Activated T-cell treated with anti-CD3 and anti-CD28 coated beads, Interleukin-2, amount 50 U/mL, for 48 hours (primary cell): ENCODE data around the gene RSBN1.
"Not testable (repeated sequence)": the region's sequence is repeated elsewhere in the genome, so short reads cannot be mapped to it uniquely, and the experiment has no call there.

Experiments used
- DNase-seq, 2 experiments: peaks; one replicate each; pipeline ENCODE4 v3.0.0-alpha.2; 2020

RSBN1 gene

DNA sequence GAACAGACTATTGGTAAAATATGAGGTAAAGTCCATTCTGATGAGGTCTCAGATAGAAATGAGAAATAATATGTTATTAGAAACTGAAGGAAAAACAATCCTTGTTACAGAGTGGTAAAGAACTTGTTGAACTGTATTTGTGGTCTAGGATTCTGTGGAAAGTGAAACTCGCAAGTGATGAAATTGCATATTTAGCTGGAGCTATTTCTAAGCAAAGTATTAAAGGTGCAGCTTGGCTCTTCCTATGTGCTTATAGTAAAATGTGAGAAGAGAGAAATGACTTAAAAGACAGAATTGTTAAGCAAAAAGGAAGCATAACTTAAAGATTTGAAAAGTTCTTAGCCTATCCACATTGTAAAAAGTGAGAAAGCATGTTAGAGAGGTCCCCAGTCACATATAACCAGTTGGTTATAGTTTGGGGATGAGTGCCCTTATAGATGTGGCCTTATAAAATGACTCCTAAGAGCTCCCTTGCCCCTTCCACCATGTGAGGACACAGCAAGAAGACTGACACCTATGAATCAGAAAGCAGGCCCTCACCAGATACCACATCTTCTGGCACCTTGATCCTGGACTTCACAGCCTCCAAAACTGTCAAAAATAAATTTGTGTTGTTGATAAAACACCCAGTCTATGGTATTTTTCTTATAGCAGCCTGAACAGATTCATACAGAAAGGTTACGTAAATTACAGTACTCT lies 77.8 kb downstream of the RSBN1 start:
- DNase-seq = no peak

DNA sequence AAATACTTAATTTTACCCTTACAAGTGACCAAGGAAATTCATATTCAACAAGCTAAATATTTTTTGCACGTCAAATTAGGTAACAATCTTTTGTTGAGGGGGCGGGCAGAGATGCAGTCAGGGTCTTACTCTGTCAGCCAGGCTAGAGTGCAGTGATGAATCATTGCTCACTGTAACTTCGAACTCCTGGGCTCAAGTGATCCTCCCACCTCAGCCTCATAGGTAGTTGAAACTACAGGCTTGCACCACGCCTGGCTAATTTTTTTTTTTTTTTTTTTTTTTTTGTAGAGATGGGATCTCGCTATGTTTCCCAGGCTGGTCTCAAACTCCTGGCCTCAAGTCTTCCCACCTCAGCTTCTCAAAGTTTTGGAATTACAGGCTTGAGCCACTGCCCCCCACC lies 79.5 kb downstream of the RSBN1 start:
- no peak for DNase-seq

DNA sequence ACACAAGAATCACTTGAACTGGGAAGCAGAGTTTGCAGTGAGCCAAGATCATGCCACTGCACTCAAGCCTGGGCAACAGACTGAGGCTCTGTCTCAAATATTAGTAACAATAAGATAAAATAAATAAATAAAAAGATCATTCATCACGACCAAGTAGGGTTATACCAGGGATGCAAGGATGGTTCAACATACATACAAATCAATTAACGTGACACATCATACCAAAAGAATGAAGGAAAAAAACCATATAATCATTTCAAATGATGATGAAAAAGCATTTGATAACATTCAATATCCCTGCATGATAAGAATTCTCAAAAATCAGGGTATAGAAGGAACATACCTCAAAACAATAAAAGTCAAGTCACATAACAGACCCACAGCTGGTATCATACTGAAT lies 91.3 kb downstream of the RSBN1 start:
- no peak for DNase-seq

DNA sequence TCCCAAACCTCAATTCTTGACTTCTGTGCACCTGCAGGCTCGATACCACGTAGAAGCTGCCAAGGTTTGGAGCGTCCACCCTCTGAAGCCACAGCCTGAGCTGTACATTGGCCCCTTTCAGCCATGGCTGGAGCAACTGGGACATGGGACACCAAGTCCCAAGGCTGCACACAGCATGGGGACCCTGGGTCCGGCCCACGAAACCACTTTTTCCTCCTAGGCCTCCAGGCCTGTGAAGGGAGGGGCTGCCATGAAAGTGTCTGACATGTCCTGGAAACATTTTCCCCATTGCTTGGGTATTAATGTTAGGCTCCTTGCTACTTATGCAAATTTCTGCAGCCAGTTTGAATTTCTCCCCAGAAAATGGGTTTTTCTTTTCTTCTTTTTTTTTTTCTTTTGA lies 93.7 kb downstream of the RSBN1 start:
- not testable (repeated sequence) for DNase-seq

DNA sequence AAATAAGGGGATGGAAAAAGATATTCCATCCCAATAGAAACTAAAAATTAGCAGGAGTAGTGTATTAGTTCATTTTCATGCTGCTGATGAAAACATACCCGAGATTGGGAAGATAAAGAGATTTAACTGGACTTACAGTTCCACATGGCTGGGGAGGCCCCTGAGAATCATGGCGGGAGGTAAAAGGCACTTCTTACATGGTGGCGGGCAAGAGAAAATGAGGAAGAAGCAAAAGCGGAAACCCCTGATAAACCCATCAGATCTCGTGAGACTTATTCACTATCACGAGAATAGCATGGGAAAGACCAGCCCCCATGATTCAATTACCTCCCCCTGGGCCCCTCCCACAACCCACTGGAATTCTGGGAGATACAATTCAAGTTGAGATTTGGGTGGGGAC lies 94.8 kb downstream of the RSBN1 start:
- DNase-seq = not testable (repeated sequence)

DNA sequence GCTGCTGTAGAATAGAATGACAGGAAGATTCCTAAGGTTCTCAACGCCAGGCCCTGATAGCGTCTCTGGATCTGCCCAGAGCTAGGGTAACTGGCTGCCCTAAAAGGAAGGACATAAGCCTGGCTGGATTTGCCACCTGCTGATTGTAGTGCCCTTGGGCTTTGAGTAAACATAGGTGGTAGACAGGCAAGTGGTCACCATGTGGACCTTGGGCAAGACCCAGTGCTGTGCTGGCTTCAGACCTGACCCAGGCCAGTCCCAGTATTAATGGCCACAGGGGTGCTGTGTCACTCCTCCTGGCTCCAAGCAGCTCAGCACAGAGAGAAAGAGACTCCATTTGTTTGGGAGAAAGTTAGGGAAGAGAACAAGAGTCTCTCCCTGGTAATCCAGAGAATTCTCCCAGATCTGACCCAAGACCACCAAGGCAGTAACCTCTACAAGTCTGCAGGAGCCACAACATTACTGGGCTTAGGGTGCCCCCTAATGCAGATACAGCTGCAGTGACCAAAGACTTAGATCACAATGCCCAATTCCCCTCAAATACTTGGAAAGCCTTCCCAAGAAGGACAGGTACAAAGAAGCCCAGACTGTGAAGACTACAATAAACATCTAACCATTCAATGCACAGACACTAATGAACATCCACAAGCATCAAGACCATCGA lies 97.5 kb downstream of the RSBN1 start:
- DNase-seq = no peak
